ENCODE data around the gene OXSR1.

The OXSR1 gene

GRCh38 chr3:38149708-38150107 is 15.6 kb upstream of the OXSR1 start:
- no peak overlapping the region for H3K27ac ChIP-seq
- TF ChIP-seq, protein P1, sequence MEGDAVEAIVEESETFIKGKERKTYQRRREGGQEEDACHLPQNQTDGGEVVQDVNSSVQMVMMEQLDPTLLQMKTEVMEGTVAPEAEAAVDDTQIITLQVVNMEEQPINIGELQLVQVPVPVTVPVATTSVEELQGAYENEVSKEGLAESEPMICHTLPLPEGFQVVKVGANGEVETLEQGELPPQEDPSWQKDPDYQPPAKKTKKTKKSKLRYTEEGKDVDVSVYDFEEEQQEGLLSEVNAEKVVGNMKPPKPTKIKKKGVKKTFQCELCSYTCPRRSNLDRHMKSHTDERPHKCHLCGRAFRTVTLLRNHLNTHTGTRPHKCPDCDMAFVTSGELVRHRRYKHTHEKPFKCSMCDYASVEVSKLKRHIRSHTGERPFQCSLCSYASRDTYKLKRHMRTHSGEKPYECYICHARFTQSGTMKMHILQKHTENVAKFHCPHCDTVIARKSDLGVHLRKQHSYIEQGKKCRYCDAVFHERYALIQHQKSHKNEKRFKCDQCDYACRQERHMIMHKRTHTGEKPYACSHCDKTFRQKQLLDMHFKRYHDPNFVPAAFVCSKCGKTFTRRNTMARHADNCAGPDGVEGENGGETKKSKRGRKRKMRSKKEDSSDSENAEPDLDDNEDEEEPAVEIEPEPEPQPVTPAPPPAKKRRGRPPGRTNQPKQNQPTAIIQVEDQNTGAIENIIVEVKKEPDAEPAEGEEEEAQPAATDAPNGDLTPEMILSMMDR (conservative IDR thresholded peaks at IDR 0.05): no peak

DNA sequence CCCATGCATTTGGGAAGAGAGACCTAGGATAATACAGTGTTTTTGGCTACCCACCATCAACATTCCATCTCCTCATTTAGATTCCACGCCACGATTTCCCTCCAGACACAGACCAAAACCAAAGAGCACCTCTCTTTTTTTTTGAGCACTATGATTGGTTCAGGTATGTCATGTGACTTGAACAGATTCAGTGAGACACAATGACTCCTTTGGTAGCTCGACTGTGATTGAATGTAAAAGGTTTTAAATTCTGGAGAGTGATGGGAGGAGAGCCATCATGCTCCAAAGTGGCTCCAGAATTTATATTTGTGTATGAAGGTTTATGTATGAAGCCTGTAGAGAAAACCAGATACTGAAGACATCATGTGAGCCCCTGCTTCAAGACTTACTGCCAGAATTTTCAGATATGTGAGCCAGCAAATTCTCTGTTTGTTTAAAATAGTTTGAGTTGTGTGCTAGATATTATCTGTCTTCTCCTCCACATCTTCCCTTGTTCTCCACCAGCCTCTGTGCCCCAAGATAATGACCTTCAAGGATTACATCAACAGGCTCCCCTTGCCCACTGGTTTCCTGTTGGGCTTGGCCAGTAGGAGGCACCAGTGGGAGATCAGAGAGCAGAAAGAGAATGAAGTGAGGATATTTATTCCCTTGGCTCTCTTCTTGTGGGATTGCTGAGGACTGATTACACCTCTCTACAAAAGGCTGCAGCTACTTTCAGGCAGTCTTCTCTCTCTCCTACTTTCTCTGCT is 14.4 kb upstream of the OXSR1 start:
- no peak overlapping the region for H3K27ac ChIP-seq
- TF ChIP-seq, protein P1 (conservative IDR thresholded peaks at IDR 0.05): no peak

GRCh38 chr3:38151667-38152265 is 13.6 kb upstream of the OXSR1 start:
- TF ChIP-seq, protein P1 (conservative IDR thresholded peaks at IDR 0.05): no peak
- no peak overlapping the region for H3K27ac ChIP-seq

GRCh38 chr3:38152609-38153008 is 12.7 kb upstream of the OXSR1 start:
- H3K27ac ChIP-seq: no peak overlapping the region
- TF ChIP-seq, protein P1 (conservative IDR thresholded peaks at IDR 0.05): no peak

DNA sequence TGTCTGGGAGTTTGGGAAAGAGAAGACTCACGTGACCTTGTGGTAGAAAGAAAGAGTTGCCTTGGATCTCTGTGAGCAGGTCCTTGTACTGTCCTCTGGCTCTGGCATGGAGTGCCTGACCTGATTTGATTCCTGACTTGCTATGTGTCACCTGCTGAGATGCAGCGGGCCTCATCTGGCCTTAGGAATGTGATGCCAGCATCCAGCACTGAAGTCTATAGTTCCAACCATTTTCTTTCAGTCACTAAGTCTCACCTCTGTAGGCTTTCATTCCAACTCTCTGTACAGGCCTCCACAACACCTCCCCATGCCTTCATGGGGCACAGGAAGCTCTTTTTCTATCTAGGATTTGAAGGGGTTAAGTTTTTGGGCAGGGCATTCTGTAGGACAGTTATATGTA is 12.1 kb upstream of the OXSR1 start:
- H3K27ac ChIP-seq: no peak overlapping the region
- TF ChIP-seq, protein P1 (conservative IDR thresholded peaks at IDR 0.05): no peak

DNA sequence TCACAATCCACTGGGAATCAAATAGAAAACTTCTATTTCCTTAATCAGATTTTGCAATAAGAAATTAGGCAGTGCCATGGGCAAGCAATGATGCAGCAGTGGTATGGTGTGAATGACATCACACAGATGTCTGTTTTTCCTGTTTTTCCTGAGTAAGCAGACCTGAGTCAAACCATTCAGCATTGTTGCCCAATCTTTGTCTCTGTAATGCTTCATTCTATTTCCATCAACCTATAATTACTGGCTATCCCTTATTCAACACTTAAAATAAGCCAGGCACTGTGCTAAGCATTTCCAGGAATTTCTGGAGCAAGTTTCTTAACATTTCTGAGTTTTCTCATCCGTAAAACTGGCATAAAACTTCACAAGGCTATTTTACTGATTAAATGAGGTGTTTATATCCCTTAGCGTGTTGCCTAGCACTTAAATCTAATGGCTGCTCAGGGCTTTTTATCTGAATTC is 11.3 kb upstream of the OXSR1 start:
- TF ChIP-seq, protein P1 (conservative IDR thresholded peaks at IDR 0.05): no peak
- no peak overlapping the region for H3K27ac ChIP-seq

- TF ChIP-seq, protein P1 (conservative IDR thresholded peaks at IDR 0.05): no peak
- no peak overlapping the region for H3K27ac ChIP-seq
Measured at GRCh38 chr3:38154625-38155255, 10.6 kb upstream of the OXSR1 start.
